Measurements from ENCODE around the gene FAH.

DNA sequence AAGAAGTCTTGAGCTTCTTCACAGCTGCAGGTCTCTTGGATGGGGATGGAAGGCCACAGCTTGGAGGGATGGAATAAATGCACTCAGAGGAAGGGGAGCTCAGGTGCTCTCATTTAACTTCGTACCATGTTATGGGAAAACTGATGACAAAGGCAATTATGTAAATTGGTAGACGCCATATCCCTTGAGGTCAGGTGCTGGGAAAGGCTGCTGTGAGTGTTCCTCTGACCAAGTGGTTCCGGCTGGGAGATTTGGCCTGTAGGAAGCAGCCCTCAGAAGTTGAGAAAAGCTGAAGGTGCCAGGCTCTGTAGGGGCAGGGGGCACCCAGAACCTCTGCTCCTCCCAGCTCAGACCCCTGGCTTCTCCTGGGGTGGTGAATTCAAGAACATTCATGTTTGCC lies 47.1 kb downstream of the FAH start:
- TF ChIP-seq, protein P1, sequence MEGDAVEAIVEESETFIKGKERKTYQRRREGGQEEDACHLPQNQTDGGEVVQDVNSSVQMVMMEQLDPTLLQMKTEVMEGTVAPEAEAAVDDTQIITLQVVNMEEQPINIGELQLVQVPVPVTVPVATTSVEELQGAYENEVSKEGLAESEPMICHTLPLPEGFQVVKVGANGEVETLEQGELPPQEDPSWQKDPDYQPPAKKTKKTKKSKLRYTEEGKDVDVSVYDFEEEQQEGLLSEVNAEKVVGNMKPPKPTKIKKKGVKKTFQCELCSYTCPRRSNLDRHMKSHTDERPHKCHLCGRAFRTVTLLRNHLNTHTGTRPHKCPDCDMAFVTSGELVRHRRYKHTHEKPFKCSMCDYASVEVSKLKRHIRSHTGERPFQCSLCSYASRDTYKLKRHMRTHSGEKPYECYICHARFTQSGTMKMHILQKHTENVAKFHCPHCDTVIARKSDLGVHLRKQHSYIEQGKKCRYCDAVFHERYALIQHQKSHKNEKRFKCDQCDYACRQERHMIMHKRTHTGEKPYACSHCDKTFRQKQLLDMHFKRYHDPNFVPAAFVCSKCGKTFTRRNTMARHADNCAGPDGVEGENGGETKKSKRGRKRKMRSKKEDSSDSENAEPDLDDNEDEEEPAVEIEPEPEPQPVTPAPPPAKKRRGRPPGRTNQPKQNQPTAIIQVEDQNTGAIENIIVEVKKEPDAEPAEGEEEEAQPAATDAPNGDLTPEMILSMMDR (conservative IDR thresholded peaks at IDR 0.05; ENCODE audit: low read depth in 2 of 2), result no peak
- TF ChIP-seq EZH2 (IDR thresholded peaks at IDR 0.05; ENCODE audit: low read depth, unreplicated experiment), result no peak
